GM18951 (cell line): ENCODE results near the gene PTPN4.

Experiments
- POLR2A ChIP-seq: IDR thresholded peaks from 4 replicates; pipeline ENCODE4 v1.6.1; 2011; ENCODE audit warnings: mild to moderate bottlenecking; ENCODE audit not compliant: insufficient read length, insufficient read depth; ENCODE audit errors: extremely low read depth
- in situ Hi-C: fragments of 300-500 bp; cut with MboI; formaldehyde crosslinking; loops from one replicate; pipeline ENCODE4 v1.12.0; 2022; ENCODE audit warnings: low sequenced_read_pairs, mixed read lengths, inconsistent platforms; ENCODE audit not compliant: unreplicated experiment

Gene PTPN4

GRCh38 chr2:119897736-119898395 lies 138.1 kb downstream of the PTPN4 start:
- in situ Hi-C loops = no loop called here

GRCh38 chr2:119901013-119901412 lies 141.3 kb downstream of the PTPN4 start:
- in situ Hi-C loops = no loop called here
- no peak for TF ChIP-seq POLR2A

More at GRCh38 chr2:119897736-119898395, 138.1 kb downstream of the PTPN4 start:
- no peak for TF ChIP-seq POLR2A

- TF ChIP-seq POLR2A = no peak
- in situ Hi-C loops = no loop called here
Measured at GRCh38 chr2:119910566-119910965, 150.8 kb downstream of the PTPN4 start.

GRCh38 chr2:119914266-119914665 lies 154.5 kb downstream of the PTPN4 start:
- no peak for TF ChIP-seq POLR2A
- in situ Hi-C loops = no loop called here

- no peak for TF ChIP-seq POLR2A
- in situ Hi-C loops = no loop called here
Measured at GRCh38 chr2:119921825-119922224, 162.1 kb downstream of the PTPN4 start.

- no peak for TF ChIP-seq POLR2A
- in situ Hi-C loops = no loop called here
Measured at GRCh38 chr2:119922699-119923098, 163.0 kb downstream of the PTPN4 start.

GRCh38 chr2:119929537-119929936 lies 169.8 kb downstream of the PTPN4 start:
- TF ChIP-seq POLR2A = no peak
- in situ Hi-C loops = no loop called here

GRCh38 chr2:119932809-119933208 lies 173.1 kb downstream of the PTPN4 start:
- no peak for TF ChIP-seq POLR2A

GRCh38 chr2:119934319-119934718 lies 174.6 kb downstream of the PTPN4 start:
- in situ Hi-C loops = no loop called here
- no peak for TF ChIP-seq POLR2A

More at GRCh38 chr2:119932809-119933208, 173.1 kb downstream of the PTPN4 start:
- in situ Hi-C loops = no loop called here

- in situ Hi-C loops = no loop called here
Measured at GRCh38 chr2:119937680-119938079, 178.0 kb downstream of the PTPN4 start.

GRCh38 chr2:119939915-119940314 lies 180.2 kb downstream of the PTPN4 start:
- in situ Hi-C loops = no loop called here
- TF ChIP-seq POLR2A = no peak

More at GRCh38 chr2:119937680-119938079, 178.0 kb downstream of the PTPN4 start:
- TF ChIP-seq POLR2A = no peak

GRCh38 chr2:119940856-119941255 lies 181.1 kb downstream of the PTPN4 start:
- no peak for TF ChIP-seq POLR2A
- in situ Hi-C loops = no loop called here

GRCh38 chr2:119941388-119941787 lies 181.7 kb downstream of the PTPN4 start:
- in situ Hi-C loops = no loop called here
- no peak for TF ChIP-seq POLR2A

- in situ Hi-C loops = no loop called here
- TF ChIP-seq POLR2A = no peak
Measured at GRCh38 chr2:119941981-119942513, 182.3 kb downstream of the PTPN4 start.
